SK-N-SH treated with all-trans-retinoic acid at 6 μM for 48 hours (cell line): ENCODE measurements around the gene SFXN1.

Experiments used
- ATAC-seq: fragments of 200-7000 bp; cut with Tn5 transposase; 3 replicates; pipeline ENCODE4 v1.9.1; 2020; ENCODE audit warnings: mild to moderate bottlenecking, moderate library complexity
- ARNTL ChIP-seq: fragments of 450-650 bp; formaldehyde crosslinking; IDR thresholded peaks from 2 replicates; pipeline ENCODE4 v1.5.0; 2020; ENCODE audit warnings: low read depth, mild to moderate bottlenecking, moderate library complexity, borderline replicate concordance
- BACH2 ChIP-seq: fragments of 250-450 bp; sonication (Bioruptor Pico); IDR thresholded peaks from 2 replicates; pipeline ENCODE4 v1.9.0; 2021; ENCODE audit warnings: mild to moderate bottlenecking, borderline replicate concordance
- CSDC2 ChIP-seq: fragments of 250-450 bp; sonication (Bioruptor Pico); IDR thresholded peaks from 2 replicates; pipeline ENCODE4 v1.5.0; 2020; ENCODE audit warnings: mild to moderate bottlenecking, moderate library complexity
- ESRRG ChIP-seq: fragments of 250-450 bp; sonication (Bioruptor Pico); IDR thresholded peaks from 2 replicates; pipeline ENCODE4 v1.6.1; 2021; ENCODE audit warnings: mild to moderate bottlenecking
- GLIS3 ChIP-seq: fragments of 250-450 bp; sonication (Bioruptor Pico); IDR thresholded peaks from 2 replicates; pipeline ENCODE4 v1.5.0; 2020; ENCODE audit warnings: mild to moderate bottlenecking, moderate library complexity
- ISL1 ChIP-seq: fragments of 250-450 bp; sonication (Bioruptor Pico); IDR thresholded peaks from 2 replicates; pipeline ENCODE4 v2.1.2; 2022; ENCODE audit warnings: mild to moderate bottlenecking, moderate library complexity
- OSR1 ChIP-seq: fragments of 250-450 bp; sonication (Bioruptor Pico); IDR thresholded peaks from 2 replicates; pipeline ENCODE4 v1.8.0; 2022; ENCODE audit warnings: moderate library complexity, mild to moderate bottlenecking, inconsistent platforms
- PPARA ChIP-seq: fragments of 250-450 bp; sonication (Bioruptor Pico); IDR thresholded peaks from 2 replicates; pipeline ENCODE4 v1.5.0; 2020; ENCODE audit warnings: mild to moderate bottlenecking, borderline replicate concordance
- RARB ChIP-seq: fragments of 250-450 bp; sonication (Bioruptor Pico); IDR thresholded peaks from 2 replicates; pipeline ENCODE4 v1.8.0; 2021; ENCODE audit warnings: mild to moderate bottlenecking, moderate library complexity
- TCF4 ChIP-seq: fragments of 250-450 bp; sonication (Bioruptor Pico); IDR thresholded peaks from 2 replicates; pipeline ENCODE4 v1.8.0; 2021; ENCODE audit warnings: mild to moderate bottlenecking, moderate library complexity, borderline replicate concordance
- TOX ChIP-seq: fragments of 250-450 bp; sonication (Bioruptor Pico); IDR thresholded peaks from 2 replicates; pipeline ENCODE4 v1.8.0; 2021; ENCODE audit warnings: mild to moderate bottlenecking, moderate library complexity, borderline replicate concordance
- TSHZ2 ChIP-seq: fragments of 250-450 bp; sonication (Bioruptor Pico); IDR thresholded peaks from 2 replicates; pipeline ENCODE4 v1.5.0; 2020; ENCODE audit warnings: mild to moderate bottlenecking, moderate library complexity
- ZC3H10 ChIP-seq: fragments of 250-450 bp; sonication (Bioruptor Pico); IDR thresholded peaks from 2 replicates; pipeline ENCODE4 v1.5.1; 2021; ENCODE audit warnings: mild to moderate bottlenecking, moderate library complexity
- ZFP3 ChIP-seq: fragments of 250-450 bp; sonication (Bioruptor Pico); IDR thresholded peaks from 2 replicates; pipeline ENCODE4 v1.5.0; 2020; ENCODE audit warnings: mild to moderate bottlenecking, moderate library complexity
- ZFP30 ChIP-seq: fragments of 450-650 bp; formaldehyde crosslinking; IDR thresholded peaks from 2 replicates; pipeline ENCODE4 v1.5.0; 2022; ENCODE audit warnings: mild to moderate bottlenecking, moderate library complexity
- ZNF565 ChIP-seq: fragments of 450-650 bp; formaldehyde crosslinking; conservative IDR thresholded peaks from 2 replicates; pipeline ENCODE4 v1.5.0; 2020; ENCODE audit warnings: low read depth, mild to moderate bottlenecking, moderate library complexity
- ZNF70 ChIP-seq: fragments of 450-650 bp; formaldehyde crosslinking; IDR thresholded peaks from 2 replicates; pipeline ENCODE4 v1.5.0; 2020; ENCODE audit warnings: mild to moderate bottlenecking, moderate library complexity
- ZNF8 ChIP-seq: fragments of 450-650 bp; formaldehyde crosslinking; IDR thresholded peaks from 2 replicates; pipeline ENCODE4 v1.5.0; 2020; ENCODE audit warnings: mild to moderate bottlenecking, moderate library complexity
- TF ChIP-seq, protein P1 (sequence below): fragments of 250-450 bp; sonication (Bioruptor Pico); IDR thresholded peaks from 2 replicates; pipeline ENCODE4 v1.5.1; 2020; ENCODE audit warnings: low read depth, mild to moderate bottlenecking, moderate library complexity
- TF ChIP-seq, protein P2 (sequence below): fragments of 250-450 bp; sonication (Bioruptor Pico); IDR thresholded peaks from 2 replicates; pipeline ENCODE4 v1.5.1; 2021; ENCODE audit warnings: mild to moderate bottlenecking, moderate library complexity
- TF ChIP-seq, protein P3 (sequence below): fragments of 250-450 bp; sonication (Bioruptor Pico); IDR thresholded peaks from 2 replicates; pipeline ENCODE4 v1.8.0; 2020; ENCODE audit warnings: mild to moderate bottlenecking, moderate library complexity, borderline replicate concordance

Gene SFXN1

GRCh38 chr5:175469916-175470315 lies 8.4 kb upstream of the SFXN1 start (continued):
- TF ChIP-seq, protein P1, sequence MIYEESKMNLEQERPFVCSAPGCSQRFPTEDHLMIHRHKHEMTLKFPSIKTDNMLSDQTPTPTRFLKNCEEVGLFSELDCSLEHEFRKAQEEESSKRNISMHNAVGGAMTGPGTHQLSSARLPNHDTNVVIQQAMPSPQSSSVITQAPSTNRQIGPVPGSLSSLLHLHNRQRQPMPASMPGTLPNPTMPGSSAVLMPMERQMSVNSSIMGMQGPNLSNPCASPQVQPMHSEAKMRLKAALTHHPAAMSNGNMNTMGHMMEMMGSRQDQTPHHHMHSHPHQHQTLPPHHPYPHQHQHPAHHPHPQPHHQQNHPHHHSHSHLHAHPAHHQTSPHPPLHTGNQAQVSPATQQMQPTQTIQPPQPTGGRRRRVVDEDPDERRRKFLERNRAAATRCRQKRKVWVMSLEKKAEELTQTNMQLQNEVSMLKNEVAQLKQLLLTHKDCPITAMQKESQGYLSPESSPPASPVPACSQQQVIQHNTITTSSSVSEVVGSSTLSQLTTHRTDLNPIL (CRISPR knock-in tag), result no peak
- TF ChIP-seq ZNF70 (CRISPR knock-in tag), result no peak
- TF ChIP-seq CSDC2, result no peak
- no peak for TF ChIP-seq GLIS3 (CRISPR knock-in tag)
- TF ChIP-seq, protein P2, sequence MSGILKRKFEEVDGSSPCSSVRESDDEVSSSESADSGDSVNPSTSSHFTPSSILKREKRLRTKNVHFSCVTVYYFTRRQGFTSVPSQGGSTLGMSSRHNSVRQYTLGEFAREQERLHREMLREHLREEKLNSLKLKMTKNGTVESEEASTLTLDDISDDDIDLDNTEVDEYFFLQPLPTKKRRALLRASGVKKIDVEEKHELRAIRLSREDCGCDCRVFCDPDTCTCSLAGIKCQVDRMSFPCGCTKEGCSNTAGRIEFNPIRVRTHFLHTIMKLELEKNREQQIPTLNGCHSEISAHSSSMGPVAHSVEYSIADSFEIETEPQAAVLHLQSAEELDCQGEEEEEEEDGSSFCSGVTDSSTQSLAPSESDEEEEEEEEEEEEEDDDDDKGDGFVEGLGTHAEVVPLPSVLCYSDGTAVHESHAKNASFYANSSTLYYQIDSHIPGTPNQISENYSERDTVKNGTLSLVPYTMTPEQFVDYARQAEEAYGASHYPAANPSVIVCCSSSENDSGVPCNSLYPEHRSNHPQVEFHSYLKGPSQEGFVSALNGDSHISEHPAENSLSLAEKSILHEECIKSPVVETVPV (CRISPR knock-in tag), result no peak

DNA sequence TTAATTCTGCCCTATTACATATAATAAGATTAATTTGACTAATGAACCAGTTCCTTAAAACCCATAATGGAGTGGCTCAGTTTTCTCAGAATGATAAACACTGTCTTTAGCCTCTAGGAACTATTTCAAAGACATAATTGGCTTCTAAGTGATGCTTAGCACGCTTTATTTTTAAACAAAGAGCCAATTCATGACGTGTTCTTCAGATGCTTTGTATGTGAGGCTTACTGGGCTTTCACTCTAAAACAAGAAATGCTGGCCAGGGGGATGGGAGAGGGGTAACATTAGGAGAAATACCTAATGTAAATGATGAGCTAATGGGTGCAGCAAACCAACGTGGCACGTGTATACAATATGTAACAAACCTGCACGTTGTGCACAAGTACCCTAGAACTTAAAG lies 7.6 kb upstream of the SFXN1 start:
- no peak for ATAC-seq

GRCh38 chr5:175471196-175471595 lies 7.2 kb upstream of the SFXN1 start:
- no peak for ATAC-seq
- no peak for TF ChIP-seq OSR1 (CRISPR knock-in tag)

More for the DNA sequence above, 7.6 kb upstream of the SFXN1 start:
- TF ChIP-seq, protein P3, sequence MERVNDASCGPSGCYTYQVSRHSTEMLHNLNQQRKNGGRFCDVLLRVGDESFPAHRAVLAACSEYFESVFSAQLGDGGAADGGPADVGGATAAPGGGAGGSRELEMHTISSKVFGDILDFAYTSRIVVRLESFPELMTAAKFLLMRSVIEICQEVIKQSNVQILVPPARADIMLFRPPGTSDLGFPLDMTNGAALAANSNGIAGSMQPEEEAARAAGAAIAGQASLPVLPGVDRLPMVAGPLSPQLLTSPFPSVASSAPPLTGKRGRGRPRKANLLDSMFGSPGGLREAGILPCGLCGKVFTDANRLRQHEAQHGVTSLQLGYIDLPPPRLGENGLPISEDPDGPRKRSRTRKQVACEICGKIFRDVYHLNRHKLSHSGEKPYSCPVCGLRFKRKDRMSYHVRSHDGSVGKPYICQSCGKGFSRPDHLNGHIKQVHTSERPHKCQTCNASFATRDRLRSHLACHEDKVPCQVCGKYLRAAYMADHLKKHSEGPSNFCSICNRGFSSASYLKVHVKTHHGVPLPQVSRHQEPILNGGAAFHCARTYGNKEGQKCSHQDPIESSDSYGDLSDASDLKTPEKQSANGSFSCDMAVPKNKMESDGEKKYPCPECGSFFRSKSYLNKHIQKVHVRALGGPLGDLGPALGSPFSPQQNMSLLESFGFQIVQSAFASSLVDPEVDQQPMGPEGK (CRISPR knock-in tag), result no peak
- no peak for TF ChIP-seq ZC3H10 (CRISPR knock-in tag)
- TF ChIP-seq BACH2 (CRISPR knock-in tag), result no peak
- TF ChIP-seq ZNF70 (CRISPR knock-in tag), result no peak
- no peak for TF ChIP-seq ESRRG (CRISPR knock-in tag)
- TF ChIP-seq, protein P2 (CRISPR knock-in tag), result no peak
- no peak for TF ChIP-seq ZFP3 (CRISPR knock-in tag)
- TF ChIP-seq CSDC2, result no peak
- TF ChIP-seq TSHZ2 (CRISPR knock-in tag), result no peak
- no peak for TF ChIP-seq ZNF565
- no peak for TF ChIP-seq OSR1 (CRISPR knock-in tag)
- no peak for TF ChIP-seq TCF4 (CRISPR knock-in tag)
- TF ChIP-seq, protein P1 (CRISPR knock-in tag), result no peak
- TF ChIP-seq ISL1 (CRISPR knock-in tag), result no peak
- no peak for TF ChIP-seq RARB (CRISPR knock-in tag)
- TF ChIP-seq ZFP30 (CRISPR knock-in tag), result no peak
- no peak for TF ChIP-seq ZNF8

DNA sequence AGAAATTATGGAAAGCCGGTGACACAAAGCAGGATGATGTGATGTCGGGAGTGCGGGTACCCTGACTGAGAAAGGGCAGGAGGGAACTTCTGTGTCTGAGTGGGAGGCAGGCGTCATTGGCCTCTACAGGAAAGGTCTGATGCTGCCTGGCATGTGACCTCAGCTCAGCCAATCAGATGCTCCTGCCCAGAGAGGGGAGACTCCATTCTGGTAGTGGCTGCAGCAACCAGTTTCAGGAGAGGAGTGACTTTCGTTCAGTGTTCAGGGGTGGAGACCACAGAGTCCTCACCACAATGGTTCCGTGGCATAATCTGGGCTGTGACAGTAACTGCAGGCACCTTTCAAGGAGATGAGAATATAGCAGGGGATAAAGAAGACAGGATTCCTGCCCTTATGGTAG lies 6.7 kb upstream of the SFXN1 start:
- ATAC-seq, result no peak
- TF ChIP-seq GLIS3 (CRISPR knock-in tag) (no peak), TOX (CRISPR knock-in tag) (no peak), ZNF565 (no peak), CSDC2 (no peak), PPARA (CRISPR knock-in tag) (no peak), ZNF8 (no peak), ZC3H10 (CRISPR knock-in tag) (no peak), TSHZ2 (CRISPR knock-in tag) (no peak), RARB (CRISPR knock-in tag) (no peak), ARNTL (CRISPR knock-in tag) (no peak), ZNF70 (CRISPR knock-in tag) (no peak)
